ENCODE results near the gene SOWAHA. TPM values are rescaled to one million over a fixed set of nuclear protein-coding genes. Genes with fewer than 3 reads are reported as not detected.

Gene SOWAHA
- total RNA-seq, 1 experiment from 2014 or later, result 0.04 TPM

DNA sequence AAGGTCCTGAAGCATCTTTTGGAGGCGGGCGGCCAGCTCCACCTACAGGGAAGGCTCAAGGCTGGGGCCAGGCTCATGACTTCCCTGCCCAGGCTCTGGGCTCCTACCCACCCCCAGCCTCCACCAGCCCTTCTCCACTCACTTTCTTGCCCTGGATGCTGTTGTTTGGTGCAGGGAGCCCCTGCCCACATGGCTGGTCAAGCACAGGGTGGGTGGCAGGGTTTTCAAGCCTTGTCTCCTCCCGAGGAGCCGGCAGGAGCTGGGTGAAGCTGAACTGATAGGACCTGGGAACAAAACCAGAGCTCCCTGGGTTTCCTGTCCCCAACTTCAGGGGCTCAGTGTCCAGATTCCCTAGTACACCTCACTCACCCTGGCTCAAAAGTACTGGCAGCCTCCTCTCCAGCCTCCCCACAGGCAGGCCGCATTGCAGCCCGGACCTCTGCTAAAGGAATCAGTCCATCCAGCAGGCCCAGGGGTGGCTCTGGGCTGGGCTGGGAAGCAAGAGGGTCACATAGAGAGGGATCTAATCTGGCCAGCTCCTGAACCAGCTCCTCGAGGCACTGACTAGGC is 10.5 kb downstream of the SOWAHA start:
- H2AFZ ChIP-seq (ENCODE audit: low read length), result no peak overlapping the region
- H3K9ac ChIP-seq (ENCODE audit: low read length), result no peak overlapping the region
- no peaks in the 10 kb centered on the region for H3F3A ChIP-seq (ENCODE audit: low read length, unreplicated experiment)
- TF ChIP-seq EZH2 (IDR thresholded peaks at IDR 0.05; ENCODE audit: low read length, unreplicated experiment), result no peak
- TF ChIP-seq, protein P1, sequence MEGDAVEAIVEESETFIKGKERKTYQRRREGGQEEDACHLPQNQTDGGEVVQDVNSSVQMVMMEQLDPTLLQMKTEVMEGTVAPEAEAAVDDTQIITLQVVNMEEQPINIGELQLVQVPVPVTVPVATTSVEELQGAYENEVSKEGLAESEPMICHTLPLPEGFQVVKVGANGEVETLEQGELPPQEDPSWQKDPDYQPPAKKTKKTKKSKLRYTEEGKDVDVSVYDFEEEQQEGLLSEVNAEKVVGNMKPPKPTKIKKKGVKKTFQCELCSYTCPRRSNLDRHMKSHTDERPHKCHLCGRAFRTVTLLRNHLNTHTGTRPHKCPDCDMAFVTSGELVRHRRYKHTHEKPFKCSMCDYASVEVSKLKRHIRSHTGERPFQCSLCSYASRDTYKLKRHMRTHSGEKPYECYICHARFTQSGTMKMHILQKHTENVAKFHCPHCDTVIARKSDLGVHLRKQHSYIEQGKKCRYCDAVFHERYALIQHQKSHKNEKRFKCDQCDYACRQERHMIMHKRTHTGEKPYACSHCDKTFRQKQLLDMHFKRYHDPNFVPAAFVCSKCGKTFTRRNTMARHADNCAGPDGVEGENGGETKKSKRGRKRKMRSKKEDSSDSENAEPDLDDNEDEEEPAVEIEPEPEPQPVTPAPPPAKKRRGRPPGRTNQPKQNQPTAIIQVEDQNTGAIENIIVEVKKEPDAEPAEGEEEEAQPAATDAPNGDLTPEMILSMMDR (conservative IDR thresholded peaks at IDR 0.05; ENCODE audit: low read depth, low read length), result no peak
- TF ChIP-seq EZH2phosphoT487 (IDR thresholded peaks at IDR 0.05; ENCODE audit: borderline replicate concordance, low read length), result no peak
- no peaks in the 10 kb centered on the region for H3K9me3 ChIP-seq (ENCODE audit: low read length)
- H3K27me3 ChIP-seq (ENCODE audit: low read length), result no peaks in the 10 kb centered on the region
- POLR2A ChIA-PET (ENCODE audit: unreplicated experiment), result no interaction called here
- no peaks in the 10 kb centered on the region for H4K20me1 ChIP-seq (ENCODE audit: low read length)
- no peaks in the 10 kb centered on the region for H3K36me3 ChIP-seq (ENCODE audit: low read depth, low read length)
- no peaks in the 10 kb centered on the region for H3K4me1 ChIP-seq (ENCODE audit: insufficient read depth, low read length)
- H3K4me3 ChIP-seq (ENCODE audit: low read length), result no peak overlapping the region
- intact Hi-C loops (cut with micrococcal nuclease), result loop anchor here (5.0 kb wide), 4 partner anchors 46 to 436 kb away; partner anchors contain the start of gene SEPTIN8
- no peak for DNase-seq
- H3K4me2 ChIP-seq (ENCODE audit: low read length), result no peak overlapping the region
- no peaks in the 10 kb centered on the region for H3K9me2 ChIP-seq (replicated peaks; ENCODE audit: low read length)
- no peak overlapping the region for H3K27ac ChIP-seq (ENCODE audit: low read length)
- BruUV-seq (replicated peaks), result no TSS peak
- no peak for ATAC-seq
- peaks cover 3% of the 10 kb centered on the region; the same call in 1 of the 2 replicates for H3K79me2 ChIP-seq (ENCODE audit: low read length)
- CTCF ChIA-PET, result no interaction called here

DNA sequence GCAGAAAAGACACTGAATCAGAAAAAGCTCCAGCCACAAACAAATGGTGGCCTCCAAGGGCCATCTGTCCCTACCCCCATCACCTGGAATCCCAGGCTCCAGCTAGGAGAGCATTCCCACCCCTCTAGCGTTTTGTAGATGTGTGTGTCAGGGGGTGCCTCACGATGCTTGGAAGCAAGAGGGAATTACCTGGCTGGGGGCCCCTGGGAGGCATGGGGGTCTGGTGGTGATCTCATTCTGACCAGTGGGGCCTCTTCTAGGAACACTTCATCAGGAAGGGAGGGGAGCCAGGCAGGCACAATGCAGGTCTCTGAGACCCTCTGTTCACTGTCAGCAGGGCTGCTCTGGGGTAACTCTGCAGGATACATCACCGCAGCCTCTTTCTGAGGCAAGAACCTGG is 11.3 kb downstream of the SOWAHA start:
- intact Hi-C loops (cut with micrococcal nuclease), result loop anchor here (5.0 kb wide), 4 partner anchors 47 to 437 kb away; partner anchors contain the start of gene SEPTIN8
- Histone ChIP-seq H4K20me1 (ENCODE audit: low read length) (no peaks in the 10 kb centered on the region), H3K4me1 (ENCODE audit: insufficient read depth, low read length) (peaks cover 5% of the 10 kb centered on the region), H2AFZ (ENCODE audit: low read length) (no peak overlapping the region), H3K27me3 (ENCODE audit: low read length) (no peaks in the 10 kb centered on the region), H3K9me2 (replicated peaks; ENCODE audit: low read length) (no peaks in the 10 kb centered on the region), H3K36me3 (ENCODE audit: low read depth, low read length) (no peaks in the 10 kb centered on the region), H3K9ac (ENCODE audit: low read length) (no peak overlapping the region), H3K4me3 (ENCODE audit: low read length) (no peak overlapping the region), H3K4me2 (ENCODE audit: low read length) (no peak overlapping the region), H3K79me2 (ENCODE audit: low read length) (peaks cover 12% of the 10 kb centered on the region; the same call in 1 of the 2 replicates), H3F3A (ENCODE audit: low read length, unreplicated experiment) (no peaks in the 10 kb centered on the region), H3K9me3 (ENCODE audit: low read length) (no peaks in the 10 kb centered on the region), H3K27ac (ENCODE audit: low read length) (no peak overlapping the region)
- DNase-seq (no peak), ATAC-seq (no peak)
- BruUV-seq (replicated peaks), result no TSS peak
- TF ChIP-seq, protein P1 (conservative IDR thresholded peaks at IDR 0.05; ENCODE audit: low read depth, low read length), result no peak
- TF ChIP-seq EZH2 (IDR thresholded peaks at IDR 0.05; ENCODE audit: low read length, unreplicated experiment) (no peak), EZH2phosphoT487 (IDR thresholded peaks at IDR 0.05; ENCODE audit: borderline replicate concordance, low read length) (no peak)
- ChIA-PET CTCF (no interaction called here), POLR2A (ENCODE audit: unreplicated experiment) (no interaction called here)

DNA sequence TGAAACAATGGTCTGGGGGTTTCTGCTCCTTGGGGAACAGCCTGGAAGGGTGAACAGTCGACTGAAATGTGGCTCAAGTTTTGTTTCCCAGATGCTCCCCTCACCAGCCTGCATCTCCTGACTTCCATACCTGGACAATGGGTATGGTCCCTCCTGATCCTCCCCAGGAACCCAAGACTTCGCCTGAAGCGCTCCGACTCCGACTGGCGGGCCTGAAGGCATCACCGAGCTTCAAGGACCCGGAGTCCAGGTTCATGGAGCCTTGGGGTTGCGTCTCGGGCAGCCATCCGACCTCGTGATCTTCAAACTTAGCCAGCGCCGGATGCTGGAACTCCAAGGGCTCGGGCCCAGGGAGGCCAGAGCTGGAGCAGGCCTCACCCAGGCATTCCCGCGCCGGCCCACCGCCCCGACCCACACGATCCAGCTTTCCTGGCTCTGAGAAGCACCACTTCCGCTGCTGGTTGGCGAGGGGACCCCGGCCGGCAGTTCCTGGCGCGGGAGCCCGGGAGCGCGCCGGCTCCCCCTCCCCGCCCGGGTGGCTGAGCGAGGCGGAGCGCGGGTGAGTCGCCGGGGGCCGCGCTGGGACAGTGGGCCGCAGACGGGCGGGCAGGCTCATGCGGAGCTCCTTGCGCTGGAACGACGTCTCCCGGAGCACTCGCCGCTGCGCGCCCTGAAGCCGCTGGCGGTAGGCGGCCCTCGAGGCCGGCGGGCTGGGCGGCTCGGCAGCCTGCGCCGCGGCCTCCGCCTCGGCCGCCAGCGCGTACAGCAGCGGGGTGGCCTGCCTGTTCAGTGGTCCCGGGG is 12.1 kb downstream of the SOWAHA start:
- H3K9me3 ChIP-seq (ENCODE audit: low read length), result no peaks in the 10 kb centered on the region
- H4K20me1 ChIP-seq (ENCODE audit: low read length), result no peaks in the 10 kb centered on the region
- no peaks in the 10 kb centered on the region for H3F3A ChIP-seq (ENCODE audit: low read length, unreplicated experiment)
- TF ChIP-seq, protein P1 (conservative IDR thresholded peaks at IDR 0.05; ENCODE audit: low read depth, low read length), result no peak
- TF ChIP-seq EZH2 (IDR thresholded peaks at IDR 0.05; ENCODE audit: low read length, unreplicated experiment) (no peak), EZH2phosphoT487 (IDR thresholded peaks at IDR 0.05; ENCODE audit: borderline replicate concordance, low read length) (no peak)
- no peak overlapping the region for H2AFZ ChIP-seq (ENCODE audit: low read length)
- H3K9ac ChIP-seq (ENCODE audit: low read length), result no peak overlapping the region
- ChIA-PET CTCF (interaction anchor here (0.6 kb wide), 1 partner anchor 38 kb away, joined by 3 read pairs; no protein-coding TSS in a partner anchor), POLR2A (ENCODE audit: unreplicated experiment) (no interaction called here)
- H3K27ac ChIP-seq (ENCODE audit: low read length), result no peak overlapping the region
- no peak overlapping the region for H3K4me3 ChIP-seq (ENCODE audit: low read length)
- no peaks in the 10 kb centered on the region for H3K36me3 ChIP-seq (ENCODE audit: low read depth, low read length)
- no peak overlapping the region for H3K4me2 ChIP-seq (ENCODE audit: low read length)
- intact Hi-C loops (cut with micrococcal nuclease), result no loop called here
- no peak for ATAC-seq
- H3K9me2 ChIP-seq (replicated peaks; ENCODE audit: low read length), result no peaks in the 10 kb centered on the region
- H3K27me3 ChIP-seq (ENCODE audit: low read length), result no peaks in the 10 kb centered on the region
- peaks cover 5% of the 10 kb centered on the region for H3K4me1 ChIP-seq (ENCODE audit: insufficient read depth, low read length)
- DNase-seq, result no peak
- H3K79me2 ChIP-seq (ENCODE audit: low read length), result peaks cover 17% of the 10 kb centered on the region; the same call in 1 of the 2 replicates
- no TSS peak for BruUV-seq (replicated peaks)

All from PC-3 (cell line).